HG03025 (cell line): ENCODE measurements around the gene PNPLA8.
"Not testable (repeated sequence)": the region's sequence is repeated elsewhere in the genome, so short reads cannot be mapped to it uniquely, and the experiment has no call there.

ENCODE experiments used
- ATAC-seq: cut with Tn5 transposase; IDR thresholded peaks from one replicate; pipeline ENCODE4 v1.9.1; 2021; ENCODE audit warnings: mild to moderate bottlenecking, moderate library complexity; ENCODE audit not compliant: unreplicated experiment, low FRiP score

PNPLA8 gene

DNA sequence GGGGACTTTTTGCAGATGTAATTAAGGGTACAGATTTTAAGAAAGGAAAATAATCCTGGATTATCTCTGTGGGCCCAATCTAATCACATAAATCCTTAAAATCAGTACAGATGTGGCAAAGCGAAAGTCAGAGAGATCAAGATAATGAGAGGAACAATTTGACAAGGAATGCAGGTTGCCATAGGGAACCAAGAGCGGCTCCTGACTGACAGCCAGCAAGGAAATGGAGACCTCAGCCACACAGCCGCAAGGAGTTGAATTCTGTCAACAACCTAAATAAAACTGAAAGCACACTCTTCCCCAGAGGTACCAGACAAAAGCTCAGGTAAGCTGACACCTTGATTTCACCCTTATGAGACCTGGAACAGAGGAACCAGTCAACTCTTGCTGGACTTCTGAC is 3.4 kb upstream of the PNPLA8 start:
- no peak for ATAC-seq

DNA sequence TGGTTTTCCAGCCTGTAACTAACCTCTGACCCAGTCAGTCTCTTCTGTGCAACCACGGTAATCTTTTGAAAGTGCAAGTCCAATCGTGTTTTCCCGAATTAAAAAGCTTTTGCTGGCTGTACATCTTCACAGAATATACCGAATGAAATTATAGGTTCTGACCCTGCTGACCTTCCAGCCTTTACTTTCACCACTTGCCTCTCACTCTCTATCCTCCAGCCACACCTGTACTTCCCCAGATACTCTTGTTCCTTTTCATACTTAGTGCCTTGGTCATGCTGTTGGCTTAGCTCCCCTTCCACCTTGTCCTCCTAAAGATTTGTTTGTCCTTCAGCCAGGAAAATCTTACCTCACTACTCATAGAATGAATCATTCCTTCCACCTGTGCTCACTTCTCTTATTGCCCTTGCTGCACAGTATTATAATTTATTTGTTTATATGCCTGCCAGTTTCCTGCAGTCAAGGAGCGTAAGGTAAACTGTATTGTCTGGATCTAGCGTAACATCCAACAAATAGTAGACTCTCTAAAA is 2.3 kb upstream of the PNPLA8 start:
- ATAC-seq: no peak

DNA sequence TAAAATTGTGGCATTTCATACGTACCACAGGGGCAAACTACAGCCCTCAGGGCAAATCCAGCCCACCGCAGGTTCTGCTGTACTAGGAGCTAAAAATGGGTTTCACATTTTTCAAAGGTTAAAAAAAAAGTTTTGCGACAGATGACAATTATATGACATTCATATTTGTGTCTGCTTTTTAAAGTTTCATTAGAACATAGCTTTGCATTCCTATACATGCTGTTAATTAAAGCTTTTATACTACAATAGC is 758 bp upstream of the PNPLA8 start:
- no peak for ATAC-seq

DNA sequence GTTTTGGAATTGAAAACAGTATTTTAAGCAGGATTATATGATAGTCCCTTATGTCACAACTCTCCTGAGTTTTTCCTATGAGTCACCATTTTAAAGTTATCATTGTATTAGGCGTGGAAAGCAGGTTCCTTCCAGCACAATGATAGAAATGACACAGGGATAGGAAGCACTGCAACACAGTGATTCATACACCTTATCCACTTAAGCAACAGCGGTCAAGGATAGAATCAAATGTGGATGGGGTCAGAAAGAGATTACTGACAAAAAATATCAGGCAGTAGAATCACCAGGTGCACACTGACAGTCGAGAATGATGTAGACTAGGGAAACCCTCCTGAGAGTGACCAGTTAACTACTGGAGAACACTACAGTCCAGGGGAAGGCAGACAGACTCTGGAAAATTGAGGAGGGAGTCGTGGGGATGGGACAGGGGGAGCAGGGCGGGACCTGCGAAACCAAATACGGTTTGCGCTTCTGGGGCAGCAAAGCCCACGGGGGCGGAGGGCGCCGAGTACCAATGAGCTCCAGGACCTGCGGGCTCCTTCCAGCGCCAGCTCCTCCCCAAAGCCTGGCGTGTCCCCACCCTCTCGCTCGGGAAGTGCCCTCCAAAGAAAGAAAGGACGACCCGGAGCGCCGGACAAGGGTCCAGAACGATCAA is 479 bp downstream of the PNPLA8 start:
- peak; percentile 53 for ATAC-seq

DNA sequence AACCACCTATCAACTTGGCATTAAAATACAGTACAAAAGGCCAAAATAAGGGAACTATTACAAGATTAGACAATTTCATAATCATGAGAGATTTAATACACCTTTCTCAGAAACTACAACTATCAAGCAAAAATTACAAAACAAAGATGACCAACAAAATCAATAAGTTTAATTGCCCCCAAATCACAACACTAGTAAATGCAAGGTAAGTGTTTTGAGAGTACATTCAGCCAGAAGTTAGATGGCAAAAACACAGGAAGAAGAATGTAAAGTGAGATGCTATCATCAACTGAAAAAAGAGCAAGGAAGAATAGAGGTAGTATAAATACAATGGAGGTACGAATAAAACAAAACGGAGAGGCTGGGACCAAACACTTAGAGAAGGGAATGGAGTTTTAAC is 3.2 kb downstream of the PNPLA8 start:
- no peak for ATAC-seq

DNA sequence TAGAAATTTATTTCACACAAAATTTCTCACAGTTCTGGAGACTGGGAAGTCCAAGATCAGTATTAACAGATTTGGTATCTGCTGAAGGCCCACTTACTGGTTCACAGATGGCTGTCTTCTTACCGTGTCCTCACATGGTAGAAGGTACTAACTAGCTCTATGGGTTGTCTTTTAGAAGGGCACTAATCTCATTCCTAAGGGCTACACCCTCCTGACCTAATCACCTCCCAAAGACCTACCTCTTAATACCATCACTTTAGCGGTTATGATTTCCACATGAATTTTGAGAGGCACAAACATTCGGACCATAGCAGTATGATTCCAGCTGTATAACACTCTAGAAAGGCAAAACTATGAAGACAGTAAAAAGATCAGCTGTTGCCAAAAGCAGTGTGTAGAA is 8.0 kb downstream of the PNPLA8 start:
- ATAC-seq: no peak

DNA sequence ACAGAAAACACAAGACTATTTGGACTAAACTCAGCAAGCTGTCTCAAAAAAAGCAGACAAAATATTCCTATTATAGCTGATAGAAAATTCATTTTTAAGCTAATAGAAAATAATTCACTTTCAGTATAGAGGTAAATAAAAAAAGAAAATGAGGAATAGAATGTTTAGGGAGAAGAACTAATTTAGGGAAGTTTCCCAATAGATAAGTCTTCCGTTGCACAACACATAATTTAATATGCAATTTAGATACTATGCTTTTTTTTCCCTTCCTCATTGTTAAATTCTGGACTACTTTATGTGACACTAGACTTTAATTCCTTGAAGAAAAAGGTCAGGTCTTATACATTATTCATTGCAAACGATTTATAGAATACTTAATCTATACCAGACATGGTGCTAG is 10.3 kb downstream of the PNPLA8 start:
- ATAC-seq: no peak

DNA sequence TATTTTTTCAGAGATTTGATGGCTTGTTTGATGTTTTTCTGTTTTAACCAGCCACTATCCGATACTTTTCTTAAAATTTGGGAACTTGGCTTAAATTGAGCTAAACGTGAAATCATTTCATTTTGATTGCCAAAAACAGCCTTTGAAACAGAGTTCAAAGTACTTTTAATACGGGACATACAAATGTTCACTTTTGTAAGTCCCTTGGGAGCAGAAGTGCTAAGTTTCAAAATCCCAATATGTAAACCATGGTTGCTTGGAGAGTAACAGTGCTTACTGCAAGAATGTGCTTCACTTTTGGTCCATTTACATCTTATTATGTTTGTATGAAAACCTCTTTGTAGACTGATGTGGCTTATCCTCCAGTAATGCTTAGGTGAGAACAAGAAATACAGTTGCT is 10.9 kb downstream of the PNPLA8 start:
- no peak for ATAC-seq

DNA sequence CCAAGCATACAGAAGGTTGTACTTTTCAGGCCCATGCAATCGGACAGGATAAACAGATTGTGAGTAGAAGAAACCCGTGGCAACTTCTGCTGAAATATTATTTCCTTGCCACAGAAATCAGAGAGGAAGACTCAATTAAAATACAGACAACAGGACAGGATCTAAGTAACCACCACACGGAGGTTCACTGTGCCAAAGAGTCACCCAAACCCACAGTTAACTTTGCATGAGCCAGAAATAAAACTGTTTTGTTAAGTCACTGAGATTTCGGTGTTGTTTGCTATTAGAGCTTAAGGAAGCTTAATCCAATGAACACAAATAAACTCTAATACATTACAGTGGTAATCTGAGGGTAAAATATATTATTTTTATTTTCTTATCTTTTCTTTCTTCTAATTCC is 14.0 kb downstream of the PNPLA8 start:
- no peak for ATAC-seq

DNA sequence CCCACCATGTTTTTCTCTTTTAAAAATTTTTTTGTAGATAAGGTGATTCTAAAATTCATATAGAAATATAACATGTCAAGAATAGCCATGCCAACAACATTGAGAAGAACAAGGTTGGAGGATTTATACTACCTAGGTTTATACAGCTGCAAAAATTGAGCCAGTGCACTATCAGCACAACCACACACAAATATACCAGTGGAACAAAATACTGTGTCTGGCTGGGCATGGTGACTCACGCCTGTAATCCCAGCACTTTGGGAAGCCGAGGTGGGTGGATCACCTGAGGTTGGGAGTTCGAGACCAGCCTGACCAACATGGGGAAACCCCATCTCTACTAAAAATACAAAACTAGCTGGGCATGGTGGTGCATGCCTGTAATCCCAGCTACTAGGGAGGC is 21.4 kb downstream of the PNPLA8 start:
- ATAC-seq: not testable (repeated sequence)

DNA sequence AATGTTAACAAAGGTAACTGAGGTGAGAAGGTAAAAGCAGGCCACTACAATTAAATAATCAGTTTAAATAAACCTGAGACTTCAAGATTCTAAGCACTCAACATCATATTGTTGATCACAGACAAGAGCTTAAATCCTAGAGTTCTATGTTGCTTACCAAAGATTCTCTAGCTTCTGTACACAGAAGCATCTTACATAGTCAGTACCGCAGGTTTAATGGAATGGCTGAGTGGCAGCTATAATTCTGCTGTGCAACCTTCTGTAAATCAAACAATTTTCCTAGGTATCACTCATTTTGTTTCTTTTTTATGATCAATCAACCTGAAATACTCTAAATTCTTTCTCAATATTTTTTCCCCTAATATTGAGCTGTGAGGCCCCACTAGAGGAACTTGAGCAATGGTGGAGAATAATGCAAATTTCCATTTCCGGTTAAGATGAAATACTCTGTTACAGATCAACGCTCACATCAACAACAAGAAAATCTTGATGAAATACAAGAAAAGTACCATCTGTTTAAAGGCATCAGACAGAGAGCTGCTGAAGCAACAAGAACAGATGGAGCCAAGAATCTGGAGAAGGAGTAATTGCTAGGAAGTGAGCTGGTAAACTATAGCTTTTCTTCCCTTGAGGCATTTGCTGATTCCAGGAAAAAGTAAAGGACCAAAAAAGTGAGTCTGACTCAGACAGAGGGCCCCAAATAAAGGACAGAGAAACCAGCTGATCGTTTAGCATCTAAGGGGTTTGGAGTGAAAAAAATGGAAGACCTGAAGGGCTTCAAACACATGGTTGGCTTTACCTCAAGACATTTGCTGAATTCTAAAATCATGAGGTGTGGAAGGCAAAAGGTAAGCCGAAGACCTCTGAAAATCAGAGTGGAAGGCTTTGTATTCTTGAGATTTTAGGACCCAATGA is 22.6 kb downstream of the PNPLA8 start:
- peak; percentile 90 for ATAC-seq

DNA sequence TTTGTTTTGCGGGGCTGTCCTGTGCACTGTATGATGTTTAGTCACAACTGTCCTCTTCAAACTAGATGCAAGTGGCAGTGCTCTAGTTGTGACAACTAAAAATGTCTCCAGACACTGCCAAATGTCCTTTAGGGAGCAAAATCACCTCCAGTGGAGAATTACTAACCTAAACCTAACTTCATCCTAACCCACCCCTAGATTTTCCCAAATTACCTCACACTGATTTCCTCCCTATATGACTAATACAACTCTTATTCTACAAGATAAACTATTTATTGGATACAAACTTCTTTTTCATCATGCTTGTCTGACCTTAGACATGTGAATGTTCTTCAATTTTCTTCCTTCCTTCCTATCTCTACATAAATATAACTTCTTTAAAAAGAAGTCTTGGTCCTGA is 26.4 kb downstream of the PNPLA8 start:
- no peak for ATAC-seq

DNA sequence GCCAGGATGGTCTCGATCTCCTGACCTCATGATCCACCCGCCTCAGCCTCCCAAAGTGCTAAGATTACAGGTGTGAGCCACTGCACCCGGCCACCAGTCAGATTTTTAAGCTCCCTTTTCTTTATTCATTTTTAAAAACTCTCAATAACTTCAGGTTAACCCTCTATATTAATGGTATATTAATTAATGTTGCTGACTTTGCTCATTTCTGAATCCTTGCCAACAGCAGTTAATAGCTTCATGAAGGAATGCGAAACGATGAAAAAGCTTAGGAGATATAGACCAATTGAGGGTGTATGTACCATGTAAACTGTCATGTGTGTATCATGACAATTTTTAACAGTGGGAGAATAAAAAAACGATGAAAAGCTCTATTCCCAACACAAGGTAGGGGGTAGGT is 27.5 kb downstream of the PNPLA8 start:
- ATAC-seq: no peak

DNA sequence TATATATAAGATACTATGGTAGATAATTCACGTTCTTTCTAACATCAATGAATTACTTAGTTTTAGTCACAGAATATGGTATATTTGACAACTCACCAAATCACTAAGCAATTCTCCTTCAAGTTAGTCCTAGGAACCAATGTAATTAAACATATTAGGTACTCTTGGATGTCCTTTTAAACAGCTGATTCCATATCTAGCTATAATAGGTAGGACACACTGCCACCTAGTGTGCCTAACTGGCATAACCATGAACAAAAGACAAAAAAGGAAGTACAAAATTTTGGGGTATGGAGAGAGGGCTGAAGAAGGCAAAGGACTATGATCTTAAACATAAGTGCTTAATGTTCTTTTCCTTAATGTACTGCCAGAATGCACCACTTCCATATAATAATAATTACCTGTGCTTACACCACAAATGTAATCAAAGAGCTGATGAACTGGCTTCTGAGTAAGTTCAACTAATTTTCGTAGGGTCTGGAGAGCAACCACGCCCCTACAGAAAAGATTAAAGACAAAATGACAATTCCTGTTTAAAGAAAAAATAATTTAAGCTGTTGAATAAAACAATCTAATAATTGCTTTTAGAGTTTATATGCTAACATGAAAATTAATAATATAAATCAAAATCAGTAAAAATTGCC is 28.7 kb downstream of the PNPLA8 start:
- ATAC-seq: no peak

DNA sequence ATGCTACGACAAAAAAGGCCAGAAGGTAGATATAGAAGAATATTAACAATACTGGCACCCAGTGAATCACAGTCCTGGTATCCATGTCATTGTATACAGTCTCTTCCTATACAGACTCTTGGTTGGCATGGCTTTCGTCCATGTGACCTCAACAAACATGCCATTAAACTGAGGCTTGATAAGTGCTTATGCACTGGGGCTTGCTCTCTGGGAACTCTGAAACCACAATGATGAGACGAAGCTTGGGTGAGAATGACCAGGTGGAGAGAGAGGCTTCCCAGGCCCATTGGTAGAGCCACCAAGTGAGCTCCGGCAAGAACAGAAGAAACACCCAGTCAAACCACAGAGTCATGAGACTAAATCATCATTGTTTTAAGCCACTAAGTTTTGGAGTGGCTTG is 33.2 kb downstream of the PNPLA8 start:
- no peak for ATAC-seq

DNA sequence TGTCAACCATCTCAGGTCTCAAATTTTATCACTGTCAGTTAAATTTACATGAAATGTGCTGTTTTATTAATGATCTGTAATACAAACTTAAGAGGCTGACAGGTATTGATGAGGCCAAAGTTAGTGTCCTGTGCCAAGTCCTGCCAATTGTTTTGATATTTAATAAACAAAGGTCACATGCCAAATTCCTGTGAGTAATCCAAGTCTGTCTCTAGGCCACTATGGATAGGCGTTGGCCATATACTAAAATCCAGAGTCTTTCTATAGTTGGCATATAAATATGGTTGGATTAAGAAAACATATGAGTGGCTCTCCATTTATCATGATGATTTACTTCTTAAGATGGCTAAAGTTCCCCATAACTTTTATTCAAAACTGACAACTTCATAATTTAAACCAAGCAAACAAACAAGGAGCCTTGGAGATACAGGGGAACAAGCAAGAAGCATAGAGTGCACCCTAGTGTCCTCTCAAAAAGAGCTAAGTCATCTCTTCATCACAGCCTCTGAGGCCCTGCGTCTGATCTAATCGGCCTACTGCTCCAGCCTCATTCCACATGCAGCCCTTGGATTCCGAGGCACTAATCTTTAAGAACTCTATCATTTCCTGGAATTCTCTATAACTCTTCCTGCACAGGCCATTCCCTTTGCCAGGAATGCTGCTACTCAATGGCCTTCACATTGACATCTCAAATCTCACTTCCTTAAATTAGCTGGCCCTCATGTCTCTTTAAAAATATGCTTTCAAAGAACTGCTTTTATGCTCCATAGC is 37.0 kb downstream of the PNPLA8 start:
- no peak for ATAC-seq

DNA sequence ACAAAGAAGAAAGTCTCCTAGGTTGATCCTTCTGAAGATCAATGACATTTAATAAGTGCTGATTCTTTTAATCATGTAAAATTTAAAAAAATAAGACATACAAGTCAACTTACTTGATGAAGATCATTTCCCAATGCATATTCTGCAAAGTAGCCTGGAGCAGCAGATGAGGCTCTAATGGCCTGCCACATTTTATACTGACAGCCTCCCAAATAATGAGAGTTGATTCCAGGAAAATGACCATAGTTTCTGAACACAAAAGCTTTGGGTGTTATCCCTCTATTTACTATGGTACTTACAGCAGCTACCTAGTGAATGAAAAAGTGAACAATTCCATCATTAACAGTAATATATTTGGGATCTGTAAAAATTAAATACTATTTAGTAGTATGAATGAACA is 38.3 kb downstream of the PNPLA8 start:
- ATAC-seq: no peak

DNA sequence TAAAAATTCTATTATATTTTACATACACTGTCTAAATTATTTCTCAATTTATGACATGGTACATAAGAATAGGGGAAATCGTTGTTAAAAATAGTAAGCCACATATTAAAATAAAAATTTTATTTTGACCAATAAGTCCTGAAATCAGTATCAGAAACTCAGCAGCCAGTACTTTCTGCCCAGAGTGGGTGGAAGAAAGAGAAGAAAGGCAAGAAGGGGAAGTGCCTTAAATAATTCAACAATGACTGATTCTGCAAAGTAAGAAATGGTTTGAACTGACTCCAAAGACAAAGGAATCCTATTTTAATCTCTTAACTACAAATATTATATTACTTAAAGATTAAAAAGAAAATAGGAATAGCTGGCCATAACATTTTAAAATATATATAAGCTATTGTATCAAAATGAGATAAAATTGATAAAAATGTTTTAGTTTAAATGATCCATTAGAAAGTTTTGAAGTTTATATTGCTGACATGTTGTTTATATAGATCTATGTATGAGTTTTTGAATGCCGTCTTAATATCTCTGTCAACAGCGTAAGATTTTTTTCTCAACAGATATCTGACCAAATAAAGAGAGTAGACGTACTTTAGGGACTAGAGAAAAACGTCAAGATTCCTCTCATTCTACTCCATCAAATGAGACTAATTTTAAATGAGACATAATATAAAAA is 39.5 kb downstream of the PNPLA8 start:
- ATAC-seq: peak; percentile 66

DNA sequence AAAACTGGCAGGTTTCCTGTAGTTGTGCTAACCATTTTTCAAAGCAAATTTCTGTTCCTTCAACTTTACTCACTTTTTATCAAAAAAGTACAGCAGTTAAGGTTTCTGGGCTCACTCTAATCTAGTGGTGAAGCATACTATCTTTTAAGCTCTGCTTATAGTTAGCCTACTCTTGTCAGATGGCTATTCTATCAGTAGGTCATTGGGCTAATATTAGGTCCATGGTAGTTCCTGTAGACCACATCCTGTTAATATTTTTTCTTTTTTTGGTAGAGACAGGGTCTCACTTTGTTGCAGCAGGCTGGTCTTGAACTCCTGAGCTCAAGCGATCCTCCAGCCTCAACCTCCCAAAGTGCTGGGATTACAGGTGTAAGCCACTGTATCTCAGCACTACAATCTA is 41.8 kb downstream of the PNPLA8 start:
- ATAC-seq: no peak

DNA sequence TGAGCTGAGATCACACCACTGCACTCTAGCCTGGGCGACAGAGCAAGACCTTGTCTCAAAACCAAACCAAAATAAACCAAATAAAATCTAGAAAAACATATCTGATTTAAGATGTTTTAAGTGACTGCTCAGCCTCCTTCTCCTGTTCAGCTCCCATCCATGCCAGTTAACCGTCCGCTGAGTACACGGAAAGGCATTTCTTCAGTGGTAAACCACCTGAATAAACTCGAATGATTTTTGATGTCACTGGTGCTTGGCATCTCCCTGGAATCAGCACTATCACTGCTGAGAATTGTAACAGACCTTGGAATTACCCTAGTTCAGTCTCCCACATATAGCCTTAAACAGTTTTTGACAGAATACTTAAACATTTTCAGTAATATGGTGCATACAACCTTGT is 45.6 kb downstream of the PNPLA8 start:
- no peak for ATAC-seq
